Measurements from ENCODE around the gene COIL.

Gene COIL

DNA sequence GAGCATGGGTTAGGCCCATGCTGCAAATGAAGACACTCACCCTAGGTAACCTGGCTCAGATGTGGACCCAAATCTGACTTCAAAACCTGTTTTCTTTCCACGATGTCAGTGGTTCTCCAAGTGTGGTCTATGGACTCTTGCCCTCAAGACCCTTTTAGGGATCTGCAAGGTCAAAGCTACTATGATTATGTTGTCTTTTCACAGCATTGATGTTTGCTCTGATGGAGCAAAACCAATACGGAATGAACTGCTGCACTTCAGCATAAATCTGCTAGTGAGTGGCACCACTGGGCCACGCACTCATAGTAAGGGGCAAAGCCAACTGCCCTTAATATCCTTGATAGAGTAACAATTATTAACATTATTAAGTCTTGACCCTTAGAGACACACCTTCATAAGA, 25.4 kb downstream of the COIL start:
- DNase-seq (ENCODE audit: low spot score): no peak

DNA sequence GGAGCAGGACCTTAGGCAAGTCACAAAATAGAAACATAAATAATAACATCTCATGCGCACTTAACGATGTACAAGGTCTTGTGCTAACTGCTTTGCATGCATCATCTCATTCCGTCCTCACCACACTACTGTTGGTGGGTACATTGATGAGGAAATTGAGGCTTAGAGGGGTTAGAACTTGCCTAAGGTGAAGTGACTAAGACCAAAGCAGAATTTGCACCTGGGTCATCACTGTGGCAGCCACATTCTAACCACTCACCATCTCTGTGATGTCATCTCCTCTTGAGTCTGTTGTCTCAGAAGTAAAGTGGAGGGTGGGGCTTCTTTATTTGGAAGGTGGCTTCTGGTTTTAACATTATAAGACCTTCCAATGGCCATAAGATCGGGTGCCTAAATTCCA, 26.6 kb downstream of the COIL start:
- no peak for DNase-seq (ENCODE audit: low spot score)

DNA sequence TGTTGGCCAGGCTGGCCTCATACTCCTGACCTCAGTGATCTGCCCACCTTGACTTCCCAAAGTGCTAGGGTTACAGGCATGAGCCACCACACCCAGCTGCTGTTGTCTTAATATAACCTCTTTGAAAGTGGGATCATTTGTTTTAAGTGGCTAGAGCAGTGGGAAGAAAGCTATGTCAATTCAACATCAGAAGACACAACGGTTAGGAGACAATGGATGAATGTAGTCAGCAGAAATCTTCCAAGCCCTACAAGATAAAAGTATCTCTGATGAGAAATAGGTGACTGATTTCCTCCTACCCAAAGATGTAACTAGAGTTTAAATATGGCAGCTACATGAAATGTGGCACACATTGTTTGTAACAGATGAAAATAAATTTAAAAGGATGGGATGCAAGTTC, 27.0 kb downstream of the COIL start:
- no peak for DNase-seq (ENCODE audit: low spot score)

DNA sequence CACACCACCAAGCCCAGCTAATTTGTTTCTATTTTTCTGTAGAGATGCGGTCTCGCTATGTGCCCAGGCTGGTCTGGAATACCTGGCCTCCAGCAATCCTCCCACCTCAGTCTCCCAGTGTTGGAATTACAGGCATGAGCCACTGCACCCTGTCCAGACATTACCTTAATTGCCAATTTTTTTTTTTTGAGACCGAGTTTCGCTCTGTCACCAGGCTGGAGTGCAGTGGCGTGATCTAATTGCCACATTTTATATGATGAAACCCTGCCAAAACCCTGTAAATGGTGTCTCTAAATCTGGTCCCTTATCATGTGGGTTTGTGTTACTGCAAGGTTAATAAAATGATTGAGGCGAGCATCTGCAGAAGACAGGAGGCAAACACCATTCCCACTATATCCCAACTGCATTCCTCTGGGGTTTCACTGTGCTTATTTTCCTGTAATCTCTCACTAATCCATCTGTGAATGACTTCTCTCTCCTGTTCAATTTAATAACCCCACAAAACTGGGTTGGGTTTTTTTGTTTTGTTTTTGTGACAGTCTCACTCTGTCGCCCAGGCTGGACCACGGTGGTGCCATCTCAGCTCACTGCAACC, 27.6 kb downstream of the COIL start:
- DNase-seq (ENCODE audit: low spot score): no peak

DNA sequence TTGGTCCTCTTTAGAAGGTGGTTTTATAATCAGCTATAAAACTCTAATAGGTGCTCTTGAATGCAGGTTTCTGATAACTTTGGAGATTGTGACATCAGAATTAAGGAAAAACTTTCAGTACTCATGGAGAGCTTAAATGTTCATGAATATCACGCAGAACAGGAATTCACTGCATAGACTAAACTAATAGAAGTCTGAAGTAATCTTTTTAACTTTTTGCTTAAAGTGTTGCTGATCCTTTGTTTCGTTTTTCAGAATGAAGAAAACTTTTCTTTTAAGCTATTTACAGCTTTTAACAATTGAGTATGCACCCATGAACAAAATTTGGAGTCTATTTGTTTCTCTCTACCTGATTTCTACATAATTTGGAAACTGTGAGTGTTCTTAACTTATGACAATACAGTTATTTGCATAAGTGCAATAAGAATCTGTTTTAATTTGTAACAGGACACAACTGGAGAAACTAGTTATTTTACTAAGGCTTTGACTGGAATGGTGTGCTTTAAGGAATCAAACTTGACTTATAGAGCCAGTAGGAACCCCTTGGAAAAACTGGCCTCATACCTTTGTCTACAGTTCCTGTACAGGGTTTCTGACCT, 30.0 kb downstream of the COIL start:
- no peak for DNase-seq (ENCODE audit: low spot score)

DNA sequence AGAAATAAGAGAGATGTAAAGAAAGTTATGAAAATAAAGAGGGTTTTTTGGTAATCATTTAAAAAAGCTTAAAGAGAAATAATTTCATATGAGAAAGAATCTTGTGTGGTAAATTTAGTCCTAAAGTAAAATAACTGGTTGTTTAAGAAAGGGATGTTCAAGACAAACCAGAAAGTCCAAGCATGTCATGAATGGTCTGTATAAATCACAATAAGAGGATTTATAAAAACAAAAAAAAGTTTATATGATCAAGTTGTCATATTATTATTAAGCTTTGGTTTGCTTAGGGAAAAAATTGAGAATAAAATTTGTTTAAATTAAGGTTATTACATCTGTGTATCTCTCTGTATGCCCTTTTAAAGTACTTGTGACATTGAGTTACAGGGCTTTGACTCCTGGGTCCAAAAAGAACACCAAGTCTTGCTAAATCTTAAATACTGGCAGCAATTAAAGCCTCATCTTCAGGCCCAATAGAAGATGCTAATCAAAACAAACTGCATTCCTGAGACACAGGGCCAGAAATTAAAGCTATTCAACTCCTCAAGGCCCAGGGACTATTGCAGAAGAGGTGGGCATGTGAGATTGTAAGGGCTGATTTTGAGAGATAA, 31.4 kb downstream of the COIL start:
- DNase-seq (ENCODE audit: low spot score): no peak

DNA sequence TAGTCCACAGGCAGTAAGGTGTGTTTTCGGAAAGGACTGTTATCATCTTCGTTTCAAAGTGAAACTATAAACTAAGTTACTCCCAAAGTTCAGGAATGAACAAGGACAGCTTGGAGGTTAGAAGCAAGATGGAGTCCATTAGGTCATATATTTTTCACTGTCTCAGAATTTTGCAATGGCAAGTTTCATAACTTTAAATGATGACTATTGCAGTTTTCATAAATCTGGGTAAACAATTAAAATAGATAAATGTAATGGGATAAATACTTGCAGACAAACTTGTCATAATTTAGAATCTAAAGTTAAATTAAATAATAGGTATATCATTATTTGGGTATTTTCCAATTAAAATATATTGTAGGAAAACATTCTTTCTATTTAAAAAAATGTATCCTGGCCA, 32.3 kb downstream of the COIL start:
- no peak for DNase-seq (ENCODE audit: low spot score)

DNA sequence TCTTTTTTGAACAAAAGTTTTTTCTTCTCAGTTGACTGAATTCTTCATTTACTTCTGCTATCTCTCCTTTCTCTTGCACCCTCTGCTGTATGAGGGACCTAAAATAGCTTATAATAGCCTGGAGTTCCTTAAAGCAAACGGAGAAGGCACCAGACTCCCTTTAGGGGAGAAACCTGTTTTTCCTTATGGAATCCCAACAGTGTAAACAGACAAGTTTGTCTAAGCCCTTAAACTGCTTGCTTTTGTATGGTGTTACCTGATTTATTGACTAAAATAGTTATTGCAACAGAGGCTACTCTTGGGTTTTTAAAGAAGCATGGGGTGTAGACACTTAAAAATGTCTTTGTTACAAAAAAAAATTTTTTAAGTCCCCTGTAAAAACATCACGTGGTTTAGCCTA, 34.1 kb downstream of the COIL start:
- no peak for DNase-seq (ENCODE audit: low spot score)

DNA sequence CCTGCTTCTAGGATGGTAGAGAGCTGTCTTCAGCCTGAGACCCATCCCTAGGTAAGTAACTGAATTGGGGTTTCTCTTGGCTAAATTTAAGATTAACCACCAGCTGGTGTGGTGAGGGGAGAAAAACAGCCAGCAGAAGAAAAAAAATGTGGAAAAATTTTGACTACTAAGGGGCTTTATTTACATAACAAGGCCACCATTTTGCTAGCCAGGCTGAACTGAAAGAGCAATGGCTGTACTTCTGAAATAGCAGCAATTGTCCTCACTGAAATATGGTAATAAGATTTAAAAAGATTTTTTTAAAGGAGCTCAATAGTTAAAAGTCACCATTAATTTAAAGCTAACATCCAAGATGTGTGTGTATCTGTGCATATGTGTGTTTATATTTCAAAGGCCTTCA, 34.6 kb downstream of the COIL start:
- DNase-seq (ENCODE audit: low spot score): no peak

DNA sequence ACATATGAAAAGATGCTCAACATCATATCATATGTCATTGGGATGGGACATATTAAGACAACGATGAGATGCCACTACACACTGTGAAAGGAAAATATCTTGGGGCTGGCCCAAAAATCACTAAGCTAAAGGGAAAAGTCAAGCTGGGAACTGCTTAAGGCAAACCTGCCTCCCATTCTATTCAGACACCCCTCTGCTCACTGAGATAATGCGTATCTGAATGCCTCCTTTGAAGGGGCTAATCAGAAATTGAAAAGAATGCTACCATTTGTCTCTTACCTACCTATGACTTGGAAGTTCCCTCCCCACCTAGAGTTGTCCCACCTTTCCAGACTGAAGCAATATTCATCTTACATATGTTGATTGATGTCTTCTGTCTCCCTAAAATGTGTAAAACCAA, 35.8 kb downstream of the COIL start:
- no peak for DNase-seq (ENCODE audit: low spot score)

DNA sequence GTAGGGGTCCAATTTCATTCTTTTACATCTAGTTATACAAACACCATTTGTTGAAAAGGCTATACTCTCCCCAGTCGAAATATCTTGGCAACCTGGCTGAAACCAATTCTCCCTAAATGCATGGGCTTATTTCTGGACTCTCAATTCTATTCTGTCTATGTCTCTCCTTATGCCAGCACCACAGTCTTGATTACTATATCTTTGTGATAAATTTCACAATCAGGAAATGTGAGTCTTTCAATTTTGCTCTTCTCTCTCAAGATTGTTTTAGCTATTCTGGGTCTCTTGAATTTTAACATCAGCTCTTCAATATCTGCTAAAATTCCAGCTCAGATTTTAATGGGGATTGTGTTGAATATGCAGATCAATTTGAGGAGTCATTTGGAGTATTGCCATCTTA, 41.1 kb downstream of the COIL start:
- no peak for DNase-seq (ENCODE audit: low spot score)

DNA sequence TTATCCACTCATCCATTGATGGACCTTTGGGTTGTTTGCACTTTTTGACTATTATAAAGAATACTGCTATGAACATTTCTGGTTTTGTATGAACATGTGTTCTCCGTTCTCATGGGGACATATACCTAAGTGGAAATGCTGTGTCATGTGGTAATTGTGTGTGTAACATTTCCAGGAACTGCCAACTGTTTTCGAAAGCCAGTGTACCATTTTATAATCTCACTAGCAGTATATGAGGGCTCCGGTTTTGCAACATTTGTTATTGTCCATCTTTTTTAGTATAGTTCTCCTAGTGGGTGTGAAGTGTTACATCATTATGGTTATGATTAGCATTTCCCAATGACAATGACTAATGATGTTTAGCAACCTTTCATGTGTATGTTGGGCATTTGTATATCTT, 41.9 kb downstream of the COIL start:
- no peak for DNase-seq (ENCODE audit: low spot score)

DNA sequence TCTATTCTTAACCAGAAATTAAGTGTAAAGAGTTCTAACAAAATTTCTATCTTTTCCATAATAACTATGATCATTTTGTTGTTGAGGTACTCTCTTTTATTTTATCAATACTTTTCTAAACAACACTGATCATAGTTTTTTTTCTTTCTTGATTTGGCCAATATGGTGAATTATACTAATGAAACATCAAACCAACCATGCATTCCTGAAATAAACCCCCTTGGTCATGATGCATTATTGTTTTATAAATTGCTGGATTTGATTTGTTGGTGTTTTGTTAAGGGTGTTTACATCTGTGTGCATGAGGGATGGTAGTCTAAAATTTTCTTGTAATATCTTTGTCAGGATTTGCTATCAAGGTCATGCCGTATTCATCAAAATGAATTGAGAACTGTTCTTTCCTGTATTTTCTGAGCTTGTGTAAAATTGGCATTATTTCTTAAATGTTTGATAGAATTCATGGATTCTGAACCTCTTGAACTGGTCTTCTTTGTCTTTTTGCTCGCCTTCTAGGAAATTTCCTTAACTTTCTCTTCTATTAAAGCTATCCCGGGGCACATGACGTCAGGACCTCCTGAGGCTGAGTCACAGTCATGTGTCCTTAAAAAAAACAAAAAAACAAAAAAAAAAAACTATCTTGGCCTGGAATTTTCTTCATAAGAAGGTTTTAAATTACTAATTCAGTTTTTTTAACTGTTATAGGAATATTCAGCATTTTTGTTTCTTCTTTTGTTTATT, 43.1 kb downstream of the COIL start:
- no peak for DNase-seq (ENCODE audit: low spot score)

DNA sequence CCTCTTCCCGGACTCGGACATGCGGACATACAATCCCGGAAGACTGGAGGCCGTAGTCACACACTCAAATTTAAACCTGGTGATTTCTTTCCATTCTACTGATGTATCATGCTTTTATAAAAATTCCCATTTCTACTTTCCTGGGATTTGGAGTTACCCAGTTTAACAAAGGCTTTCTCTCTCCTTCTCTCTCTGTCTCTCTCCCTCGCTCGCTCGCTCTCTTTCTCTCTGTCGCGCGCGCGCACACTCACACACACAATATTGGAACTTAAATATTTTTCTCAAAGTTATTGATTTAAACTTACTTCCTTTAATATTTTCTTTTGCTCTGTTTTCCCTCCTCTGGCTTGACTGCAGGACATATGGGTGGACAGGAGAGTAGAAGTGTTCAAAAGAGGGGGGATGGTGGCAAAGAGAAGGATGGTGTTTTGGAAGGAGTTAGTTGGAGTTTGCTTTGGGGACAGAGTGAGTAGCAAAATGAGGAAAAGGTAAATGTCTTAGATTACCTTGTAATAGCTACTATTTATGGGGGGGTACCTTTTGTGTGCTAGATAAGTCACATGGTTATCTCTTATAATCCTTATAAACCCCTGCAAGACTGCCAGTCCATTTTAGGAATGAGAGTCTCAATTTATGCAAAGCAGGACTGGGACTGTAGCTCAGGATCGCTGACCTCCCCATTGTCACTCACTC, 46.1 kb downstream of the COIL start:
- DNase-seq (ENCODE audit: low spot score): no peak

DNA sequence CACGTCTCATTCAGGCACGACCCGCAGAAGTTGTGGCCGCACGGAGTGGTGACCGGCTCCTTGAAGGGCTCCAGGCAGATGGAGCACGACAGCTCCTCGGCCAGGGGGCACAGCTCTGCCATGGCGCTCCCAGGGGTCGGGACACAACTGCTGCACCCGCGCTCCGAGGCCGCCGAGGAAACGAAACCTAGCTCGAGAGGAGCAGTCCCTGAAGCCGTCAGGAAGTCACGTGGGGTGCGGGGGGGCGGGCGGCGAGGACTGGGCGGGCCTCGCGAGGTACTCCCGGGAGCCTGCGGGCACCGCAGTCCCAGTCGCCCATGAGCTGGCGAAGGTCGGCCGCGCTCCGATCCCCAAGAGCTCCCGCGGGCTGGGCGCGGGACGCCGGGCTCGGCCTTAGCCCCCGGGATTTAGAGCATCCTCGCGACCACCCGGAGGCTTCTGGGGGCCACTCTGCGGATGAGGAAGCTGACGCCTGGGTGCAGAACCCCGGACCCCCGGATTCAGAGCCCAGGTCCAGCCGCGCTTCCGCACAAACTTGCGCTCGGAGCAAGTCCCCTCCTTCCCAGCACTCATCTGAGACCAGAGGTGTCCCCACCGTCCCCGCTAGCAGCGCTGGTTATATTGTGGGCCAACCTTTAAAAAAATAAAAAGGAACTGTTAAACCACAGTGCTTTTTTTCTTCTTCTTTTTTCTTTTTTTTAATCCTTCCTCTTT, 46.8 kb downstream of the COIL start, which contains the start of gene TRIM25:
TSS of gene TRIM25 (minus strand) at position 183 of the 714 bp plus-strand sequence. CDS start at position 122, 61 bp downstream.
- DNase-seq (ENCODE audit: low spot score): peak; percentile 77

DNA sequence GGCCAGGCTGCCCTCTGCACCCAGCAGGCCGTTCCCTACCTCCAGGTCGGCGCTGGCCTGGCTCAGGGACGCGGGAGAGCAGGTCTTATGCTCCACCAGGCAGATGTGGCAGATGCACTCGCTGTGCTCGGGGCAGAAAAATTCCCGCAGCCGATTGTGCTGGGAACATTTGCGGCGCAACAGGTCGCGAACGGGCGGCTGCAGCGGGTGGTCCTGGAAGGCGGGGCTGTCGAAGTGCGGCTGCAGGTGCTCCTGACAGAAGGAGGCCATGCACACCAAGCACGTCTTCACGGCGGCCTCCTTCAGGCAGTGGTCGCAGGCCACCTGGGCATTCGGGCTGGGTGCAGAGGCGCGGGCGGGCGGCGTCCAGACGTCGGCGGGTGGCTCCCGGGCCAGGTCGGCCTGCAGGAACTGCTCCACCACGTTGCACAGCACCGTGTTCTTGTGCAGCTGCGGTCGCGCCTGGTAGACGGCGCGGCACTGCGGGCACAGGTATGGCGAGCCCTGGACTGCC, 47.4 kb downstream of the COIL start:
- DNase-seq (ENCODE audit: low spot score): no peak

DNA sequence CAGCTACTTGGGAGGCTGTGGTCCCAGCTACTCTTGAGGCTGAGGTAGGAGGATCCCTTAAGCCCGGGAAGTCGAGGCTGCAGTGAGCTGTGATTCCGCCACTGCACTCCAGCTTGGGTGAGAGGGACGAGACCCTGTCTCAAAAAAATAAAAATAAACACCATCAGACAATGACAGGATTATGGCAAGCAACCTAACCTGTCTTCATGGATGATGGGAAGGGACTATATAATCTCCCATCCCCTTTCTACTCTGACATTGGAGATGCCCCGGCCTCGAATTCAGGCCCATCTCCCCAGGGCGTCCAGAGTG, 47.9 kb downstream of the COIL start:
- no peak for DNase-seq (ENCODE audit: low spot score)

DNA sequence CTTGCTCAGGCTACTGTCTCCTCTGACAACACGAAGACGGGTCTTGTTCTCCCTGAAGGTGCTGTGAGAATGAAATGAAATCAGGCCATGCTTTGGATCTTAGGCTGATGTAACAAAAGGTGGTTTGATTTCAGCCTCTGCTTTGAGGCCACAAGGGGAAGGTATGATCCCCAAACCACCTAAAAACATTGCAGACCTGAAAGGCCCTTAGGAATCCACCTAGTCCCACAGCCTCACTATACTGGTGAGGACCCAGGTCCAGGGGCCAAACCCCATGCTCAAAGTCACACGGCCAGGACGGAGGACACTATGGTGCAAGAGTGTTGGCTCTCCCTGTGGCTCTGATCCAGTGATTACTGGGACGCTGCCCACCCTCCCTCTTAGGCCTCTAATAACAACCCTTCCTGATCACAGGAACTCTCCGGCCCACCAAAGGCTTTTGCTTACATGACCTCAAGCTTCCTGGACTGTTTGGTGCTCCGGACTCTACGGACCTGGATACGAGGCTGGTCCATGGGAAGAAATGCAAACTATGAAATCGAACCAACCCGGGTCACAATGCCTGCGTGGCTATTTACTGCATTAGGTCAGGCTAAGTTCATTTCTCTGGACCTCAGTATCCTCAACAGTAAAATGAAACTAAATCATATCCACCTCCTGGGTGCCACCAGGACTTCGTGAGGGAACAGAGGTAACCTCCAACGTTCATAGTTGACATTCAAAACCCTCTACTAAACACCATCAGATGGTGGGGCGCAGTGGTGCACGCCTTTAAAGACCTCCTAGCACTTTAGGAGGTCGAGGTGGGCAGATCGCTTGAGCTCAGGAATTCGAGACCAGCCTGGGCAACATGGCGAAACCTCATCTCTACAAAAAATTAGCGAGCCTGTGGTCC, 48.5 kb downstream of the COIL start:
- DNase-seq (ENCODE audit: low spot score): no peak

DNA sequence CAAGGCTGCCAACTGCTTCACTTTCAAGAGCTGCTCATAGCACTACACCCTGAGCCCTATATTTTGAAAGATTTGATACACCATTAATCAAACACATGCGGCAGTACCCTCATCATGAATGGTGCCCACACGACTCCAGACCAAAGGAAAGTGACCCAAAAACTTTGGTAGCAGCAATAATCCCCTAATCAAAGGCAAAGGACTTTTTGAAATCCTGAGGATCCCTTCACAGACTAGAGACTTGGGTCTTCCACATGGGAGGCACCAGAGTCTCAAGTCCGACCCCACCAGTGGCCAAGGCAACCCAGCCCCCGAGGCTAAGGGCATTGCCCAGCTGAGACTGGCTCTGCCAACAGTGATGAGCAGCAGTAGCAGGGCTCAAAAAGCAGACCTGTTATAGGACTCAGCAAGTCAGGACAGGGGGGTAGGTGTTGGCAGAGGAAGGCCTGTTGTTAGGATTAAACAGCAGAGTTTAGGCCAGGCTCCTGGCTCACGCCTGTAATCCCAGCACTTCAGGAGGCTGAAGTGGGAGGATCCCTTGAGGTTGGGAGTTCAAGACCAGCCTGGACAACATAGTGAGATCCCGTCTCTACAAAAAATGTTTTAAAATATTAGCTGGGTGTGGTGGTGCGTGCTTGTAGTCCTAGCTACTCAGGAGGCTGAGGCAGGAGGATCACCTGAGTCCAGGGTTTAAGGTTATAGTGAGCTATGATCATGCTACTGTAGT, 50.2 kb downstream of the COIL start:
- no peak for DNase-seq (ENCODE audit: low spot score)
